DMS79 (cell line): ENCODE results near the gene URGCP.
"Not testable (repeated sequence)": the region's sequence is repeated elsewhere in the genome, so short reads cannot be mapped to it uniquely, and the experiment has no call there.

ENCODE experiments used
- DNase-seq: peaks from one replicate; lab custom pipeline; 2025; lab: John Stamatoyannopoulos, UW

URGCP gene

DNA sequence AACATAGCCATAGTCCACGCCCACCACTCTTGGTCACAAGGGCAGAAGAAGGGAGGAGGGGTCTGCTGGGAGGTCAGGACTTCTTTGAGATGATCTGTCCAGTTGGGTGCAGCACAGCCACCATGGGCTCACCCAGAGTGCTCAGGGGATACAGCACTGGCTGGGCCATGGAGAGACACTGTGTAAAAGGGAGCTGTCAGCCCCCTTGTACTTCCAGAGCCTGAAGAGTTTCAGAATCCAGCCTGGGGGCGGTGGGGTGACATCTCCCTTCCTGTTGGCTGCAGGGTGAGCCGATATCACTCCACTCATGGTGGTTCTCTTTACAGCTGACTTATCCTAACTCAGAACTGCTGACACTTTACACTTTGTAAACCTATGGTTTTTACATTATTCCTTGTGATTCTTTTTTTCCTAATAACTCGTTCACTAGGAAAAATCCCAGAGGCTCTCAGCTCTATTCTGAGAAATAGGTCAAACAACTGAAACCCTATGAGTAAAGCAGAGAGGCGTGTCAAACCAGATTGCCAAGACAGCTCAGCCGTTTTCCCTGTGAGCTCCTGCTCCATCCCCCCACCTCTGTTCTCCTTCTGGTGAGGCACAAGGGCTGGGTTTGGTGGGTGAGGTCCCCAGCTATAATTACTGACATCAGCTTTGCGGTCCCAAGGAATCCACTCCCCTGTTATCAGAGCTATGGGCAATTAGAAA lies 33.8 kb downstream of the URGCP start:
- DNase-seq = no peak

DNA sequence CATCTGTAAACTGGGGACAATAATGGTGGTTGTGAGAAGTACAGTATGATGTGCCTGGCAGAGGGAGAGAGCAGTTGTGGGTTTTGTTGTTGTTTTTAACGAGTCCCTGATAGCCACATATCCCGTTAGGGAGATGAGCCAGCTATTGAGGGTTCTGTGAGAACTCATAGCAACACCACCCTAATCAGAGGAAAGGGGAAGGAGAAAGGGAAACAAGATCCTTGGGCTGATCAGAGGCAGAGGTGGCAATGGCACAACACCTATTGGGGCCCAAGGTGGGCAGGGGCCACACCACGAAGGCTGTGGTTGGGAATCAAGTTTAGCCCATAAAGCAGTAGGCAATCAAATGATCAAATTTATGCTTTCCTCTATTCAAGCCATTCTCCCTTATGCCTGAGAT lies 35.3 kb downstream of the URGCP start:
- no peak for DNase-seq

DNA sequence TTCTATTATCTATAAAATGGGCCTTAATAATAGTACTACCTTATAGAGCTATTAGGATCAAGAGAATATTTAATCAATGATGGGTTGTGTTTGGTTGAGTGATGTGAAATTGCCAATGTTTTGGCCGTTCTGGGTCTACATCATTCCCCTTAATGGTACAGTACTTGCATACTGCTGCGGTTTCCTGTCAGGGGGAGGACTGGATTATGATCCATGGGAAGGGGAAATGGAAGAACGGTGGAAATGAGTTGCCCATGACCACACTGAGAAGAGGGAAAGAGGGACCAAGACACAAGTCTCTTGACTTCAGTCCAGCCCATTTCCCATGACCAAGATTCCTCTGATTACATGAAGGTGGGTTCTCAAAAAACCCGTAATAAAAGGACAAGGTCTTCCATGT lies 36.1 kb downstream of the URGCP start:
- DNase-seq = no peak

DNA sequence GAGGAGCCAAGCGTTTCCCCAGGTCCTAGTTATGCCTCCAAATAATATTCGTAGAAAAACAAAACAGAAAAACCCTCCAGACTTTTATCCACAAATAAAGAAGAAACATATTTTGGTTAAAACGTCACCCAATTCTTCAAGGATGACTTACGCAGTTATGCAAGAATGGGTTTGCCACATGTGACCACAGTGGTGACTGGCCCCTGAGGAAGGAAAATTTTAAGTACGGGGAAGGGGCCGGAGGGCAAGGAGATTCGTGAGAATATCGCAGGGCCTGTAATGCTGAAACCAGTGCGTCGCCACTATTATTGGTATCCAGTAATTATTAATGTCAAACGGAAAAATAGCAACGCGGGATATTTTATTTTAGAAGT lies 36.5 kb downstream of the URGCP start:
- peak; percentile 66 for DNase-seq

DNA sequence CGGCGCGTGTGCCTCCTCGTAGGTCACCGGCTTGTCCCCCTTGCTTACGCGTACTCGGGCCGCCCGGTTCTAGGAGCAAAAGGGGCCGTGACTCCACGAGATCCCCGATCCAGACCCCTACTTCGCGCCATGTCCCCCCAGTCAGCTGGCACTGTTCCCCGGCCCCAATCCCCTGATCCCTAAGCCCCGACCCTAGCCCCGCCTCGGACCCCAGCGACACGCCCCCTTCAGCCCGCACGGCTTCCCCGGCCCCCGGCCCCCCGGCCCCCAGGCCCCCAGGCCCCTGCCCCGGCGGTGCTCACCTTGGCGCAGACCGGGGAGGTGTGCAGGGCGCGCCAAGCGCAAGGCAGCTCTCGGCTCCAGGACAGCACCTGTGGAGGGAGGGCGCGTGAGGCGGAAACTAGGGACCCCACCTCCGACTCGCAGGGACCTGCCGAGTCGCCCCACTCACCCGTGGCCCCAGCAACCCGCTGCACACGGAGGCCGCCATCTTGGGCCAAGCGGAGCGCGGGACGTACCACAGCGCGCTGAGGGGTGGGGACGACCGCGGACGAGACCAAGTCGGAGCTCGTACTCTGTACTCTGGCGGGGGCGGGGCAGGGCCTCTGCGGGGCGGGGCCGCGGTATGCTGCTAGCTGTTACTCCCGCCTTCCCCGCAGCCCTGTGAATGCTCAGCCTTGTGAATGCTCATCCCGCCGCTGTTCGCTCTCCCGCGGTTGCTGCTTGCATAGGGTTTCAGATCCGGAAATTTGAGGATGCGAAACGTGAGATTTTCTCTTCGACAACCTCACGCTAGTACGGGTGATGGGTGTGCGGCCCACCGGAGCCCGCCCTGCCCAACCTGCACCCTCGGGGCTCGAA lies 37.2 kb downstream of the URGCP start, which contains the start of gene MRPS24:
MRPS24 (minus strand) TSS at position 512 of the 861 bp plus-strand sequence; CDS start at position 490, 22 bp downstream.
- peak; percentile 93 for DNase-seq

DNA sequence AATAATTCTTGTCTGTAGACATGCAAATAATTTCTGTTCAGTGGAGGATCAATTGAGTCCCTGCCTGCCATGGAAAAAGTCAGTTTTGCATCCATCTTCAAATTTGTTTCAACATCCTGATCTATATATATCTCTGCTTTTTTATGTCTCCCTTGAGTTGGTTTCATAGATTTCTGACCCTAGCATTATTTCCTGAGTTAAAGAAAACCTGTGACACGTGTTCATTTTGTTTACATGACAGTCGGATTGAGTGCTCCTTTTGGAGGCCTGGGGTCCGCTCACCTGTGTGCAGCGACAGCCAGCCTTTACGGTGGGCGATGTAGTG lies 37.8 kb downstream of the URGCP start:
- no peak for DNase-seq

DNA sequence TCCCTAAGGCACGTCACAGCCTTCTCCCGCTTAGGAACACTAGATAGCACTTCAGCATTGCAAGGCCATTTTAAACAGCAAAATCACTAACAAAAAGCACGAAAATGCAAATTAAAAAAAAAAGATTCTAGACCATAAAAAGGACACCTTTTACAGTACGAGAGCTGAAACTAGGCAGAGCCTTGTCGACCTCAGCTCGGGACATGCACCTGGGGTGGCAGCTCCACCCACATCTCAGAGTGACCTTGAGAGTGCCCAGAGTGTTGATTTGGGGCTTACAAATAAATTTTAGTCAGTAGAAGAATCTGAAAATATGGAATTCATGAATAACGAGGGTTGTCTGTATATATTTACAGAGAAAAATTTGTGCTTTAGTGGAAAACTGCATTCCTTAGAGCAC lies 38.2 kb downstream of the URGCP start:
- no peak for DNase-seq

DNA sequence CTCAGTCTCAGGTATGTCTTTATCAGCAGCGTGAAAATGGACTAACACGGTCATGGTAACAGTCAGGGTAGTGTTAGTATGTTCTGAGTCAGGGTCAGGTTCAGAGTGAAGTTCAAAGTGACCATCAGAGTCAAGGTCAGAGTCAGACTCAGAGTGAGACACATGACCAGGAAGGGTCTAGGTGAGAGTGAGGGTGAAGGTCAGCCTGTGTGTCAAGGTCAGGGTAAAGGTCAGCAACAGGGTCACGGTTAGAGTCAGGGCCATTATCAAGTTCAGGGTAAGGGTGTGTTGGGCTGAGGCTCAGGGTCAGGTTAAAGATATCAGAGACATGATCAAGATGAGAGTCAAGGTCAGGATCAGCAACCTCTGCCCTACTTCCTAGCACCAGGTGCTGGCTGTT lies 41.1 kb downstream of the URGCP start:
- no peak for DNase-seq

DNA sequence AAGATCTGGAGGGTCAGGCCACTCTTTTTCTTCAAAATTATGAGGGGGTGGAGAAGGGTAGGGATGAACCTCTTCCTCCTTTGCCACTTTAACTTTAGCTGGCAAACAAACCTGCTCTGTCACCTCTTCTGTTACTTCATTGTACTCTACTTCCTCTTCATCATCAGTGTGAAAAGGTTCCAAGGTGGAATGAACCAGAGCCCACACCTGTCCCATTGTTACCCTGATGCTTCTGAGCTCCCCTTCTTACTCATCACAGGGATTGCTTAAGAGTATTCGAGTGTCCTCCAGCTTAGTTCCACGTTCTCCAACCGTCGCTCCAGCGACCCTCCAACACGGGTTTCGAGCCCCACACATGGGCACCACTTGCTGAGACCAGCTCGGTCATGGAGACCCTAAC lies 42.3 kb downstream of the URGCP start:
- no peak for DNase-seq

DNA sequence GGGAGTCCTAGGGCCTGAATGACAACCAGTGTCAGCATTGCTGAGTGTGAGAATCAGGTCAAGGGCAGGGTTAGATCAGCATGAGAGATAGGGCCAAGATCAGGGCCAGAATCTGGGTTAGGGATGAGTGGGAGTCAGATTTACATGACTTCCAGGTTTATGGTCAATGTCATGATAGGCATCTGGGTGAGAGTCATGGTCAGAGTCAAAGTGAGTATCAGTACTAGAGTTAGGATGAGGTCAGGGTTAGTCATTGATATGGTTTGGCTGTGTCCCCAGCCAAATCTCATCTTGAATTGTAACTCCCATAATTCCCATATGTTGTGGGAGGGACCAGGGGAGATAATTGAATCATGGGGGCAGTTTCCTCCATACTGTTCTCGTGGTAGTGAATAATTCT lies 49.4 kb downstream of the URGCP start:
- no peak for DNase-seq

DNA sequence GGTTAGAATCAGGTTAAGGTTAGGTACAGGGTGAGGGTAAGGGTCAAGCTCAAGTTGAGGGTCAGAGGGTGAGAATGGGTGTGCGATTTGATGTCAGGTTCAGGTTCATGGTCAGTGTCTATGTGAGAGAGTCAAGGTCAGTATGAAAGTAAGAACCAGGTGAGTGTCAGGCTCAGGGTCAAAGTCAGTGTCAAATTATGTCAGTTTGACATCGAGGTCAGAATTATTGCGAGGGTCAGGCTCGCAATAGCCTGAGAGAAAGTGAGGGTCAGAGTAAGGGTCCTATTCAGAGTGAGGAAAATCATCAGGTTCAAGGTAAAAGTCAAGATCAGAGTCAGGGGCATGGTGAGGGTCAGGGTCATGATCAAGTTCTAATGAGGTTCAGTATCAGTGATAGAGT lies 50.1 kb downstream of the URGCP start:
- DNase-seq = no peak

DNA sequence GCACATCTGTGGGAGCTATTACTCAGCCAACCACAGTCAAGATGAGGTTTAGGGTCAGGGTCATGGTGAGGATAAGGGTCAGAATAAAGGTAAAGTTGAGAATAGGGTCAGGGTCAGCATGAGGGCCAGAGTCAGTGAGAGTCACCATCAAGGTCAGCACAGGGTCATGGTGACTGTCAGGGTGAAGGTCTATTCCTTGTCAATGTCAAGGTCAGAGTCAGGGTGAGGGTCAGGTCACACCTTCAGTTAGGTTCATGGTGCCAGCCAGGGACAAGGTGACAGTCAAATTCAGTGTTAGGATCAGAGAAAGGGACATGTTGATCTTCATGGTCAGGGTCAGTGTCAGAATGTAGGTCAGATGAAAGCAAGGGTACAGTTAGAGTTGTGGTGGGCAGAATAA lies 51.2 kb downstream of the URGCP start:
- DNase-seq = no peak

DNA sequence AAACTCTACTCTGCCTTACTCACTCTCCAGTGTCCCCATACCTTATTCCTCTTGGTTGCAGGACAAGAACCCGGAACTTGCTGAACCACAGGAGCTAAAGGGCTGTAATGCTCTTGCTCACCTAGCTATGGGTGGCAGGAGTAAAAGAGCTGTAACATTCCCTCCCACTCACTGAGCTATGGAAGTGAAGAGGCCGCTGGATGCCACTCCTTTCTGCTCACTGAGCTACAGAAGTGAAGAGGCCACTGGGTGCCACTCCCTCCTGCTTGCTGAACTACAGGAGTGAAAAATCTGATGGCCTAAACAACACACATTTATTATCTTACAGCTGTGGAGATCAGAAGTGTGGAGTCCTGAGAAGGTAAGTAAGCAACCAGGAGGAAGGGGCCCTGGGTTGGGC lies 54.6 kb downstream of the URGCP start:
- DNase-seq = no peak

DNA sequence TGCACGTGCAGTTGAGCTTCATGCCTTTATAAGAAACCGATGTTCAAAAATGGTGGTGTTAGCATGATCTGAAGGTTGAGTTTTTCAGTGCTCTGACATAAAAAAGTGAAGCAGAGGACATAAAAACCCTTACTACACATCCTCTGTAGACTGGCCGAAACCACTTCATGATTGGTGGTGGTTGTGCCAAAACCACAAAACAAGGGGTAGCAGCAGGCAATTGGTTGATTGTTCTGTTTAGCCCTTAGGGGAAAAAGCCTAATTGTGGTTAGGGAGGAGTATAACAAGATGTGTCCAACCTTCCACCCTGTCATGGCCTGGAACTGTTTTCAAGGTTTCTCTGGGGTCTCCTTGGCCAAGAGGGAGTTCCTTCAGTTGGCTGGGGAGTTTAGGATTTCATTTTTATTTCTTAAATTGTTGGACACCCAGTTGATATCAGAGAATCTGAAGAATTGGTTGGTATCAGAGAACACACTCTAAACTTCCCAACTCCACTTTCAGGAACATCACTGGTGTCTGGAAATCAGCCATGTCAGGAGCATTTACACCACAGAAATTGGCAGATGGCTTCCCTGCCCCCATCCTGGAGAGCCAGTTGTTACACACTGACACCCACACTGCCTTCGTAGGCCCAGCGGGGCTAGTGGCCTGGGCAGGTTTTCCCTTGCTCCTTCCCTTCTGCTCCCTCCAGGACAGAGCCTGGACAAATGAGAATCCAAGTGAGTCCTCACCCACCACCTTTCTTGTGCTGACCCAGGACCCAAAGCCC lies 55.9 kb downstream of the URGCP start:
- peak; percentile 64 for DNase-seq

DNA sequence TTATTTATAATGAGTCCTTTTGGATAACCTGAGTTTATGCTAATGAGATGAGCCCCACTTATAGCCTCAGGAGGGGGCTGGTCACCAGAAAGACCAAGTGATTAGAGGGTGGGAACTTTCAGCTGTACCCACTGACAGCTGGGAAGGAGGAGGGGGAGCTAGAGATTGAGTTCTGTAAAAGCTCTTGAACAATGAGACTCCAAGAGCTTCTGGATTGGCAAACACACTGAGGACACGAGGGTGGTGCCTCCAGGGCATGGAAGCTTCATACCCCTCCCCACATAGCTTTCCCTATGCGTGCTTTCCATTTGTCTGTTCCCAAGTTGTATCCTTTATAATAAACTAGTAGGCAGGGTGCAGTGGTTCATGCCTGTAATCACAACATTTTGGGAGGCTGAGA lies 57.3 kb downstream of the URGCP start:
- no peak for DNase-seq

DNA sequence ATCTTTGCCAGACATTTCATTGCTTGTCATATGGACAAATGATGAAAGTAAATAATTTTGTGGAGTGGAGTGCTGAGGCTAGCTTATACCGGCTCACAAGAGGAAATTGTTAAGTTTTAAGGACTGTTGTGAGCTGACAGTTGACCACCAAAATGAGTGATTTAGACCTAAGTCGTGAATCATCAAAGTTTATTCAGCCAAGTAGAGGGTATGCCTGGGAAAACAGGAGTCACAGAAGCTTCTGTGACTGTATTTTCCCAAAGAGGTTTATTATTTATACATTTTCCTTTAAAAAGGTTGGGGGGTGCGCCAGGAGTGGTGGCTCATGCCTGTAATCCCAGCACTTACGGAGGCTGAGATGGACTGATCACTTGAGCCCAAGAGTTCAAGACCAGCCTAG lies 58.9 kb downstream of the URGCP start:
- no peak for DNase-seq

DNA sequence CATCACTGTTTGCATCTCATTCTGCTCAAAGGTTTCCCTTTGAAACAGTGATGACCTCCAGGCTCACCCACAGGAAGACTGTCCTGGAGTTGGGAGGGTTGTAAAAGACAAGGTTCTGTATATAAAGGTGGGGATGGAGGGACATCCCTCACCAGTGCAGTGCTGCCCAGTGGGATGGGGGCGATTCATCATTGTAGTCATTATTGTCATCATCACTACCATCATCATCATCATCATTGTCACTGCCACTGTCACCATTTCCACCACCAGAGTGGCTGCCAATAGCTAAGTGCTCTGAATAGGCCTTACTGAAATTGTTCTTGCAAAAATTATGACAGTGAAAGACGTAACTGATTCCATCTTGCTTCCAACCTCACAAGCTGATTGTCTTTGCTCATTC lies 61.7 kb downstream of the URGCP start:
- no peak for DNase-seq

DNA sequence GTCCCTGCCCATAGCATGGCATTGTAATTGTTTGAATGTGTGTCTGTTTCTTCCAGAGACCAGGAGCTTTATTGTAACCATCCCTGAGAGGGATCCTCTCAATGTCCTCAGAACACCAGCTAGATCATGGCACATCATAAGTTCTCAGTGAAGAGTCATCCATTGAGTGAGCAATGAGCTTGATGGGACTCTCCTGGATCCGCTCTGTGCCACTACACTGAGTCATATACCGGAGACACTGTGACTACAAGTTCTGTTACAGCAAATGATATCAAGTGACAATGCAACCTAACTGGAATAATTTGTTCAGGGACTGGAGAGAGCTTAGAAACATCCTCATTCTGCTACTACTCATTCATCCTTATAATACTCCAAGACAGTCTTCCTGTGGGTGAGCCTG lies 62.1 kb downstream of the URGCP start:
- DNase-seq = no peak

DNA sequence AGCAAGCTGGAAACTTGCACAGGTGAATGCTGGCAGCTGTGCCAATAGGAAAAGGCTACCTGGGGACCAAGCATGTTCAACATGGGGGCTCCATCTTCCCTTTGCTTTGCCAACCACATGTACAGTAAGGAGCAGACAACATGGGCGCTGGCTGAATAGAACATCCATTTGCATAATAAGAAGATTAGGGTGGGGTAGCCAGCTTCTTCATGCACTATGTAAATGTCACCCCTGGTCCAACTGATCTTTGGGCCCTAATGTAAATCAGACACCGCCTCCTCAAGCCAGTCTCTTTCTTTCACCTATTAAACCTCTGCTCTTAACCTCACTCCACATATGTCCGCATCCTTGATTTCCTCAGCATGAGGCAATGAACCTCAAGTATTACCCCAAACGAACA lies 63.1 kb downstream of the URGCP start:
- DNase-seq = no peak

DNA sequence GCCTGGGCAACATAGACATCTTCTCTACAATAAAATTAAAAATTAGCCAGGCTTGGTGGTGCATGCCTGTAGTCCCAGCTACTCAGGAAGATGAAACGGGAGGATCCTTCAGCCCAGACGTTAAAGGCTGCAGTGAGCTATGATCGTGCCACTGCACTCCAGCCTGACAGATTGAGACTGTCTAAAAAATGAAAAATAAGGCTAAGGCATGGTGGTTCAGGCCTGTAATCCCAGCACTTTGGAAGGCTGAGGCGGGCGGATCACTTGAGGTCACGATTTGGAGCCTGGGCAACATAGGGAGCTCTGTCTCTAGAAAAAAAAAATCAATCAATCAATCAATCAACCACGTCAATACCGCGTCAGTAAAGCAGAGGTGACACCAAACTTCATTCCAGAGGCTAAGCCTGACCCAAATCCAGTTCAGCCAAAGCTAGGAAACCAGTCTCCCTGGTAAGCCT lies 68.2 kb downstream of the URGCP start:
- DNase-seq = no peak

DNA sequence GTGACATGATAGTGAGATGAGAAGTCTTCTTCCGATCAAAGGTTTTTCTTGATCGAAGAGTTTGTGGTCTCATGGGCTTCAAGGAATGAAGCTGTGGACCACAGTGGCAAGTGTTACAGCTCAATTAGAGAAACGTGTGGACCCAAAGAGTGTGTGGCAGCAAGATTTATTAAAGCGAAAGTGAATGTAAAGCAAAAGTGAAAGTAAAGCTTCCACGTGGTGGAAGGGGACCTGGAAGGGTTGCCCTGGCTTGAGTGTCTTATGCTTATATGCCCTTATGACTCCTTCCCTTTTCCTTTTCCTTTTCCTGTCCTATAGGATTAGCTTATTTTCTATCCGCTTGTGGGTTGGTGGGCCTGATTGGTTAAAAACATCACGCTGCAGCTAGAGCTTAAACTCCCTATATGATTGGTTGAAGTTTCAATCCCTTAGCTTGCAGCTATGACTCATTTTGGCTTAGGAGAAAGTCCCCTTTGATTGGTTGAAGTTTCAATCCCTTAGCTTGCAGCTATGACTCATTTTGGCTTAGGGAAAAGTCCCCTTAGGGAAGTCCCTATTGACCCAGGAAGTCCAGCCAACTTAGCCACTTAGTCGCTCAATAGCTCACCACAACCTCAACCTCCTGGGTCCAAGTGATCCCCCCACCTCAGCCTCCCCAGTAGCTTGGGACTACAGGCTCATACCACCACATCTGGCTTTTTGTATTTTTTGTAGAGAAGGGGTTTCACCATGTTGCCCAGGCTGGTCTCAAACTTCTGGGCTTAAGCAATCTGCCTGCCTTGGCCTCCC lies 71.7 kb downstream of the URGCP start:
- DNase-seq = no peak

DNA sequence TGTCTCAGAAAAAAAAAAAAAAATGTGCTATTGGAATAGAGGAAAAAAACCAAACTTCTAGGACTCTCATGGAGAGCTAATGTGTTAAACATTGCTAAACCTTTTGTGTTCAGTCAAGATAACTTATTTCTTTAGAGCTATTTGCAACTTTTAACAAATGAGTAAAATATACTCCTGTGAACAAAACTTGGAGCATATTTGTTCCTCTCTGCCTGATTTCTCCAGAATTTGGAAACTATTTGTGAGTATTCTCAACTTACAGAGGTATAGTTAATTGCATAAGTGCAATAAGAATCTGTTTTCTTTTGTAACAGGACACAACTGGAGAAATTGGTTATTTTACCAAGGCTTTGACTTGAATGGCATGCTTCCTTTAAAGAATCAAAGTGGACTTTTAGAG lies 75.5 kb downstream of the URGCP start:
- not testable (repeated sequence) for DNase-seq
